ENCODE data around the gene ARSB. TPM values are rescaled to one million over a fixed set of nuclear protein-coding genes. Genes with fewer than 3 reads are reported as not detected.

Gene ARSB
- total RNA-seq, 2 experiments from 2014 or later = 4.4 to 5.2 TPM

DNA sequence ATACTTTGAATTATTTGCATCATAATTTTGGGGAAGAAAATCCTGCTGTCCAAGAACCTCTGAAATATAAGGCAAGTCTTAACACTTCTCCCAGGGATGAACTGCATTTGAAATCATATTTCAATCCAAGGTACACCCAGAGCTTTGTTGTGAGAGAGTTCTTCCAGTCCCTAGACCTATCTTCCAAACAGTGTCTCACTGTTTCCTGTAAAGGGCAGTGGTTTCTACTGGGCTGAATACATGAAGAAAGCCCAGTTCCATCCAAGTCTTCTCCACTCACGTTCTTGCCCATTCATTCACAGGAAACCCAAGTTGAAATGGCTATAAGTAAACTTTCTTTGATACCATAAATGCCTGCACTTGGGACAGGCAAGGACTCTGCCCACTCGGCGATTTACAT lies 228.3 kb downstream of the ARSB start:
- no peak for ATAC-seq (ENCODE audit: poor library complexity)
- H3K27ac Mint-ChIP-seq = no peak overlapping the region
- no peak overlapping the region for H3K4me3 Mint-ChIP-seq
- Histone ChIP-seq H3K9me3 (ENCODE audit: control insufficient read depth in 1 of 2, insufficient read depth in 1 of 2, low read length in 2 of 2) (no peaks in the 10 kb centered on the region), H3K27me3 (ENCODE audit: control insufficient read depth in 1 of 2, insufficient read depth in 2 of 2, low read length in 2 of 2) (peaks cover 0 to 2% of the 10 kb centered on the region in 2 experiments), H3K36me3 (ENCODE audit: insufficient read depth, low read length) (no peaks in the 10 kb centered on the region), H3K4me1 (ENCODE audit: insufficient read depth, low read length) (no peaks in the 10 kb centered on the region), H3K4me3 (ENCODE audit: low read length) (no peak overlapping the region), H3K27ac (ENCODE audit: low read depth in 1 of 2, low read length in 2 of 2) (no peak overlapping the region)
- peaks cover 16% of the 10 kb centered on the region for H3K27me3 Mint-ChIP-seq
- H3K4me1 Mint-ChIP-seq (ENCODE audit: low read depth) = no peaks in the 10 kb centered on the region
- DNase-seq = no peak
- H3K9me3 Mint-ChIP-seq = no peaks in the 10 kb centered on the region
- TF ChIP-seq, protein P1, sequence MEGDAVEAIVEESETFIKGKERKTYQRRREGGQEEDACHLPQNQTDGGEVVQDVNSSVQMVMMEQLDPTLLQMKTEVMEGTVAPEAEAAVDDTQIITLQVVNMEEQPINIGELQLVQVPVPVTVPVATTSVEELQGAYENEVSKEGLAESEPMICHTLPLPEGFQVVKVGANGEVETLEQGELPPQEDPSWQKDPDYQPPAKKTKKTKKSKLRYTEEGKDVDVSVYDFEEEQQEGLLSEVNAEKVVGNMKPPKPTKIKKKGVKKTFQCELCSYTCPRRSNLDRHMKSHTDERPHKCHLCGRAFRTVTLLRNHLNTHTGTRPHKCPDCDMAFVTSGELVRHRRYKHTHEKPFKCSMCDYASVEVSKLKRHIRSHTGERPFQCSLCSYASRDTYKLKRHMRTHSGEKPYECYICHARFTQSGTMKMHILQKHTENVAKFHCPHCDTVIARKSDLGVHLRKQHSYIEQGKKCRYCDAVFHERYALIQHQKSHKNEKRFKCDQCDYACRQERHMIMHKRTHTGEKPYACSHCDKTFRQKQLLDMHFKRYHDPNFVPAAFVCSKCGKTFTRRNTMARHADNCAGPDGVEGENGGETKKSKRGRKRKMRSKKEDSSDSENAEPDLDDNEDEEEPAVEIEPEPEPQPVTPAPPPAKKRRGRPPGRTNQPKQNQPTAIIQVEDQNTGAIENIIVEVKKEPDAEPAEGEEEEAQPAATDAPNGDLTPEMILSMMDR (IDR thresholded peaks at IDR 0.05) = no peak
- ChIA-PET POLR2A (no interaction called here), CTCF (no interaction called here)
- H3K36me3 Mint-ChIP-seq (ENCODE audit: low read depth) = no peaks in the 10 kb centered on the region
- intact Hi-C loops (cut with DNase I, micrococcal nuclease) = no loop called here

DNA sequence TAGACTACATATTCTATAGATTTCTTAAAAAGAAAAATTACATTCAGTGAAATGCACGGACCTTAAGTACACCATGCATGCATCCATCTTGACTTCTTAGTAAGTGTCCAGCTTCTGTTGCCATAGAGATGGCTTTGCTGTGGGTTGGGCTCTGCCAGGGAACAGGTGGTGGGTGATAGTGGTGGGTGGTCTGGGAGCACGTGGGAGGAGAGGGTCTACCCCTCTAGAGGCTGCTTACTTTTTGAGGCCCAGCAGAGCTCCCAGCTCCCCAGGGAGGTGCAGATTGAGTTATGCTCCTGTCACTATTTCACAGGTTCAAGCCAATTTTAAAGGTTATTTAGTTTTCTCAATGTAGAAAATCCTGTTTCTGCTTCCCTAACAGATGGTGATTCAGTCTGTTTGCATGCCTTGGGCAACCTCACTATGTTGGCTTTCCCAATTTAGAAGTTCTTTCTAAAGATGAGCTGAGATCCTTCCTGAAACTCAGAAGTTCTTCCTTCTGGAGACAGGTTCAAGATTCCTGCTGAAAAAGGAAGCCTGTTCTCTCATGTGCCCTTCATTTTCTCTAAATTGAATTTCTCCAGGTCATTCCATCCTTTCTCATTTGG lies 229.2 kb downstream of the ARSB start:
- Histone ChIP-seq H3K27me3 (ENCODE audit: control insufficient read depth in 1 of 2, insufficient read depth in 2 of 2, low read length in 2 of 2) (peaks cover 0 to 2% of the 10 kb centered on the region in 2 experiments), H3K4me1 (ENCODE audit: insufficient read depth, low read length) (no peaks in the 10 kb centered on the region), H3K27ac (ENCODE audit: low read depth in 1 of 2, low read length in 2 of 2) (no peak overlapping the region), H3K36me3 (ENCODE audit: insufficient read depth, low read length) (no peaks in the 10 kb centered on the region), H3K9me3 (ENCODE audit: control insufficient read depth in 1 of 2, insufficient read depth in 1 of 2, low read length in 2 of 2) (no peaks in the 10 kb centered on the region), H3K4me3 (ENCODE audit: low read length) (no peak overlapping the region)
- no peaks in the 10 kb centered on the region for H3K36me3 Mint-ChIP-seq (ENCODE audit: low read depth)
- H3K4me1 Mint-ChIP-seq (ENCODE audit: low read depth) = no peaks in the 10 kb centered on the region
- no peak overlapping the region for H3K27ac Mint-ChIP-seq
- no peak for DNase-seq
- H3K9me3 Mint-ChIP-seq = no peaks in the 10 kb centered on the region
- no peak for ATAC-seq (ENCODE audit: poor library complexity)
- CTCF ChIA-PET = no interaction called here
- H3K4me3 Mint-ChIP-seq = no peak overlapping the region
- intact Hi-C loops (cut with DNase I, micrococcal nuclease) = no loop called here
- TF ChIP-seq, protein P1 (IDR thresholded peaks at IDR 0.05) = no peak
- POLR2A ChIA-PET = no interaction called here
- H3K27me3 Mint-ChIP-seq = peaks cover 16% of the 10 kb centered on the region

DNA sequence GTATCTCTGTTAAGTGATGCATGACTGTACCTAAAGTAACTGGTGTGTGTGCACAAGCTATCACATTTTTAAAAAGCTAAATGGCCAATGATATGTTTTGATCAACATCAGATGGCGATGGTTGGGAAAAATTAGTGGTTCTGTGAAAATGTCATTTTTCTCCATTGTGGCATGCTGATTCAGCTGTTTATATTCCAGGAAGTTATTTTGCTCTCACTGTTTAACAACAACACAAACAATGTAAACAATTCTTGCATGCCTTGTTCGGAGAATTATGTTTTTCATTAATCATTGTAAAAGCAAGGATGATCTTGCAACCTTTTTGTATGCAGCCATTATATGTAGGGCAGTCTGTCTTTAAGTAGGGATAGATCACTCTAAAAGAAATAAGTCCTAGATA lies 230.5 kb downstream of the ARSB start:
- Mint-ChIP-seq H3K4me1 (ENCODE audit: low read depth) (no peaks in the 10 kb centered on the region), H3K27me3 (peaks cover 16% of the 10 kb centered on the region), H3K27ac (no peak overlapping the region), H3K9me3 (no peaks in the 10 kb centered on the region), H3K36me3 (ENCODE audit: low read depth) (no peaks in the 10 kb centered on the region), H3K4me3 (no peak overlapping the region)
- no peak overlapping the region for H3K4me3 ChIP-seq (ENCODE audit: low read length)
- H3K4me1 ChIP-seq (ENCODE audit: insufficient read depth, low read length) = no peaks in the 10 kb centered on the region
- no peak for ATAC-seq (ENCODE audit: poor library complexity)
- TF ChIP-seq, protein P1 (IDR thresholded peaks at IDR 0.05) = no peak
- intact Hi-C loops (cut with DNase I, micrococcal nuclease) = no loop called here
- no peaks in the 10 kb centered on the region for H3K36me3 ChIP-seq (ENCODE audit: insufficient read depth, low read length)
- H3K27ac ChIP-seq (ENCODE audit: low read depth in 1 of 2, low read length in 2 of 2) = no peak overlapping the region
- peaks cover 0 to 2% of the 10 kb centered on the region in 2 experiments for H3K27me3 ChIP-seq (ENCODE audit: control insufficient read depth in 1 of 2, insufficient read depth in 2 of 2, low read length in 2 of 2)
- no peaks in the 10 kb centered on the region for H3K9me3 ChIP-seq (ENCODE audit: control insufficient read depth in 1 of 2, insufficient read depth in 1 of 2, low read length in 2 of 2)
- ChIA-PET POLR2A (no interaction called here), CTCF (no interaction called here)
- no peak for DNase-seq

All from CD4-positive, alpha-beta T cell (primary cell).